Measurements from ENCODE around the gene SRPK3. TPM values are rescaled to one million over a fixed set of nuclear protein-coding genes. Genes with fewer than 3 reads are reported as not detected.

The SRPK3 gene
- total RNA-seq, 3 donors from 2014 or later (not counting 1 experiment from before 2014, with no cell fraction given): not detected

DNA sequence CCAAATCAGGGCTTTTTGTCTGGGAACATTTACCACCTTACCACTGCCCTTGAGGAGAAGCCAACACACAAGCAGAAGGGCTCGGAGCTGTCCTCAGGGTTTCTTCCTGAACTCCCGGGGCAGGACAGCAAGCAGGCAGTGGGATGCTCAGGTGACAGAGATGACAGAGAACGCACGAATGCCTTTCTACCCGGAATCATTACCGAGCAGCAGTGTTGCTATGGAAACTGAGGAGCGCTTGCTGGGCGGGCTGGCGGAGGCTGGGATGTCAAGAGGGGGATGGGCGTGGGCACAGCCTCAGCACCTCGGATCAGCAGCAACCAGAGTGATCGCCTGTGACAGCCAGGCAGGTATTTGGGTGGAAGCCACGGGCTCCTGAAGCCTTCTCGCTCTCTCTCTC lies 31.4 kb downstream of the SRPK3 start:
- no peaks in the 10 kb centered on the region for H3K9me3 Mint-ChIP-seq
- TF ChIP-seq, protein P1, sequence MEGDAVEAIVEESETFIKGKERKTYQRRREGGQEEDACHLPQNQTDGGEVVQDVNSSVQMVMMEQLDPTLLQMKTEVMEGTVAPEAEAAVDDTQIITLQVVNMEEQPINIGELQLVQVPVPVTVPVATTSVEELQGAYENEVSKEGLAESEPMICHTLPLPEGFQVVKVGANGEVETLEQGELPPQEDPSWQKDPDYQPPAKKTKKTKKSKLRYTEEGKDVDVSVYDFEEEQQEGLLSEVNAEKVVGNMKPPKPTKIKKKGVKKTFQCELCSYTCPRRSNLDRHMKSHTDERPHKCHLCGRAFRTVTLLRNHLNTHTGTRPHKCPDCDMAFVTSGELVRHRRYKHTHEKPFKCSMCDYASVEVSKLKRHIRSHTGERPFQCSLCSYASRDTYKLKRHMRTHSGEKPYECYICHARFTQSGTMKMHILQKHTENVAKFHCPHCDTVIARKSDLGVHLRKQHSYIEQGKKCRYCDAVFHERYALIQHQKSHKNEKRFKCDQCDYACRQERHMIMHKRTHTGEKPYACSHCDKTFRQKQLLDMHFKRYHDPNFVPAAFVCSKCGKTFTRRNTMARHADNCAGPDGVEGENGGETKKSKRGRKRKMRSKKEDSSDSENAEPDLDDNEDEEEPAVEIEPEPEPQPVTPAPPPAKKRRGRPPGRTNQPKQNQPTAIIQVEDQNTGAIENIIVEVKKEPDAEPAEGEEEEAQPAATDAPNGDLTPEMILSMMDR (IDR thresholded peaks at IDR 0.05): no peak
- peaks cover 0 to 7% of the 10 kb centered on the region in 2 donors for H3K27me3 Mint-ChIP-seq (ENCODE audit: low read depth in 2 of 2)
- no peak overlapping the region for H3K27ac Mint-ChIP-seq
- no peak overlapping the region for H3K4me3 Mint-ChIP-seq
- DNase-seq (no peak), ATAC-seq (no peak)
- no peaks in the 10 kb centered on the region for H3K9me3 ChIP-seq (ENCODE audit: control insufficient read depth, insufficient read depth, low read length)
- H3K36me3 Mint-ChIP-seq: no peaks in the 10 kb centered on the region
- H3K4me3 ChIP-seq (ENCODE audit: low read length): no peak overlapping the region
- H3K4me1 ChIP-seq (ENCODE audit: control insufficient read depth, insufficient read depth, low read length): peaks cover 24% of the 10 kb centered on the region
- no peaks in the 10 kb centered on the region for H3K27me3 ChIP-seq (ENCODE audit: control insufficient read depth, insufficient read depth, low read length)
- H3K36me3 ChIP-seq (ENCODE audit: control insufficient read depth, insufficient read depth, low read length): no peaks in the 10 kb centered on the region
- WGBS (ENCODE audit: insufficient coverage): 66% methylated on average over 12 of the region's 14 CpGs
- H3K4me1 Mint-ChIP-seq: peaks cover 31 to 42% of the 10 kb centered on the region in 2 donors
- intact Hi-C loops (cut with micrococcal nuclease): no loop called here
- no peak overlapping the region for H3K27ac ChIP-seq (ENCODE audit: low read length)

DNA sequence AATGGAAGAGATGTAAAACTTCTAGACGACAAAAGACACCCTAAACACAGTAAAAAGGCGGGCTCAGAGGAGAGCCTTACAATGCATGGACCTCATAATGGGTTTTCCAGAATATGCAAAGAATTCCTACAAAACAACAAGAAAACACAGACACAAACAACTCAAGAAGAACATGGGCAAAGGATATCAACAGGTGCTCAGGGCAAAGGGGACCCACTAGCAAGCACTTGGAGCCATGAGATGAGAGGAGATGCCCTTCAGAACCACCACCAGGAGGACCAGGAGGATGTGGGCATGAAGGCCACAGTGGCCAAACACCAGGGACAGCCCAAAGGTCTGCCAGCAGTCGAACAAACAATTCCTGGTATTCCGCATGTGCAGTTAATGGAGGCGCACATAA lies 32.3 kb downstream of the SRPK3 start:
- 97% methylated on average over 5 of the region's 5 CpGs for WGBS (ENCODE audit: insufficient coverage)
- intact Hi-C loops (cut with micrococcal nuclease): no loop called here
- Histone ChIP-seq H3K27me3 (ENCODE audit: control insufficient read depth, insufficient read depth, low read length) (no peaks in the 10 kb centered on the region), H3K4me3 (ENCODE audit: low read length) (no peak overlapping the region), H3K27ac (ENCODE audit: low read length) (no peak overlapping the region), H3K36me3 (ENCODE audit: control insufficient read depth, insufficient read depth, low read length) (no peaks in the 10 kb centered on the region), H3K9me3 (ENCODE audit: control insufficient read depth, insufficient read depth, low read length) (no peaks in the 10 kb centered on the region), H3K4me1 (ENCODE audit: control insufficient read depth, insufficient read depth, low read length) (peaks cover 34% of the 10 kb centered on the region)
- peaks cover 0 to 7% of the 10 kb centered on the region in 2 donors for H3K27me3 Mint-ChIP-seq (ENCODE audit: low read depth in 2 of 2)
- no peaks in the 10 kb centered on the region for H3K36me3 Mint-ChIP-seq
- no peak for DNase-seq
- no peak overlapping the region for H3K4me3 Mint-ChIP-seq
- no peak for ATAC-seq
- no peaks in the 10 kb centered on the region for H3K9me3 Mint-ChIP-seq
- peaks cover 36 to 42% of the 10 kb centered on the region in 2 donors for H3K4me1 Mint-ChIP-seq
- TF ChIP-seq, protein P1 (IDR thresholded peaks at IDR 0.05): no peak
- H3K27ac Mint-ChIP-seq: no peak overlapping the region

DNA sequence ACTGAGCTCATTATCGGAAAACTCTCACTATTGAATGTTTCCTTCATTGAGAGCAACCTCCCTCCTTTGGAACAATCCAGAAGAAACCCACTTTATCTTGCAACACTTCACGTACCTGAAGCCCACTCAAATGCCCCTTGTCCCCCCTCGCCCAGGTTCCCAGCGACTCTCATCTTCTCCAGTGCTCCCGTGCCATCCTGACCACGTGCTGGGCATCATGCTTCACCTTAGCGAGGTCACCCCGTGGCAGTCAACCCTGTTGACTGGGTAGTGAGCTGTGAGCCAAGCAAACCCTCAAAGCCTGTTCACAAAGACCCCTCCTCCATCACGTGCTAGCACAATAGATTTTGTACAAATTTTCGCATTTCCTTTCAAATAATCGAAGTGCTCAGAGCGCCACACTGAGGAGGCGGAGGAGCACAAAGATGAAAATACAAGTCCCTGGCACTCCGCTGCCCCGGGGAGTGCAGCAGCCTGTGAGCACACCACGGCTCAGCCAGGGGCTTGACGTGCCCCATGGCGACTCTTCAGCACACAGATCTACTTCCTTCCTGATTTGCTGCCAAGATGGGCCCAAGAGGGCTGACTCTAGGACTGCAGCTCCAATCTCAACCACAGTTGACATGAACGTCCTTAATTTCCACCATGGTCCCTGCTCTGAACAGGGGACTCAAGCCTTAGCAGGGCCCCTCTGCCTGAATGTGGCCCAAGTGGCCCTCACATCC lies 33.9 kb downstream of the SRPK3 start:
- Mint-ChIP-seq H3K9me3 (no peaks in the 10 kb centered on the region), H3K27me3 (ENCODE audit: low read depth in 2 of 2) (peaks cover 0 to 7% of the 10 kb centered on the region in 2 donors), H3K4me3 (peak overlapping the region; percentile 35), H3K4me1 (peaks cover 42 to 47% of the 10 kb centered on the region in 2 donors), H3K27ac (peak overlapping the region in 1 of 2 donors; percentile 76), H3K36me3 (no peaks in the 10 kb centered on the region)
- intact Hi-C loops (cut with micrococcal nuclease): loop anchor here (5.0 kb wide), 1 partner anchor 93 kb away; no protein-coding TSS in a partner anchor
- TF ChIP-seq, protein P1 (IDR thresholded peaks at IDR 0.05): no peak
- 54% methylated on average over 18 of the region's 19 CpGs for WGBS (ENCODE audit: insufficient coverage)
- ATAC-seq (no peak), DNase-seq (no peak)
- Histone ChIP-seq H3K36me3 (ENCODE audit: control insufficient read depth, insufficient read depth, low read length) (no peaks in the 10 kb centered on the region), H3K9me3 (ENCODE audit: control insufficient read depth, insufficient read depth, low read length) (no peaks in the 10 kb centered on the region), H3K4me1 (ENCODE audit: control insufficient read depth, insufficient read depth, low read length) (peaks cover 48% of the 10 kb centered on the region), H3K27ac (ENCODE audit: low read length) (no peak overlapping the region), H3K4me3 (ENCODE audit: low read length) (no peak overlapping the region), H3K27me3 (ENCODE audit: control insufficient read depth, insufficient read depth, low read length) (no peaks in the 10 kb centered on the region)
